ENCODE results near the gene METTL2B.

Gene METTL2B

GRCh38 chr7:128476402-128477335, at the start of gene METTL2B:
Gene METTL2B, plus strand, starts transcription at chr7:128476748. Its CDS starts 18 bp downstream, at chr7:128476766.
- DNase-seq, result peak; percentile 84

- no peak for DNase-seq
Measured at GRCh38 chr7:128427289-128427891, 49.2 kb upstream of the METTL2B start.

- DNase-seq, result no peak
Measured at GRCh38 chr7:128430207-128430606, 46.3 kb upstream of the METTL2B start.

GRCh38 chr7:128431221-128431620, 45.3 kb upstream of the METTL2B start:
- DNase-seq, result no peak

GRCh38 chr7:128431754-128432153, 44.8 kb upstream of the METTL2B start:
- DNase-seq, result no peak

- no peak for DNase-seq
Measured at GRCh38 chr7:128434413-128435326, 41.9 kb upstream of the METTL2B start.

GRCh38 chr7:128435327-128435686, 41.2 kb upstream of the METTL2B start:
- DNase-seq, result no peak

GRCh38 chr7:128437426-128438332, 38.9 kb upstream of the METTL2B start:
- no peak for DNase-seq

- no peak for DNase-seq
Measured at GRCh38 chr7:128442356-128442755, 34.2 kb upstream of the METTL2B start.

- no peak for DNase-seq
Measured at GRCh38 chr7:128443831-128444600, 32.5 kb upstream of the METTL2B start.

GRCh38 chr7:128446306-128446705, 30.2 kb upstream of the METTL2B start:
- DNase-seq, result no peak

GRCh38 chr7:128447941-128448564, 28.5 kb upstream of the METTL2B start:
- no peak for DNase-seq

GRCh38 chr7:128448751-128449302, 27.7 kb upstream of the METTL2B start:
- no peak for DNase-seq

- DNase-seq, result no peak
Measured at GRCh38 chr7:128450409-128450808, 26.1 kb upstream of the METTL2B start.

- DNase-seq, result no peak
Measured at GRCh38 chr7:128450913-128451312, 25.6 kb upstream of the METTL2B start.

GRCh38 chr7:128452552-128452951, 24.0 kb upstream of the METTL2B start:
- no peak for DNase-seq

GRCh38 chr7:128453836-128454804, 22.4 kb upstream of the METTL2B start:
- DNase-seq, result no peak

GRCh38 chr7:128454808-128455542, 21.6 kb upstream of the METTL2B start:
- no peak for DNase-seq

Measured in activated CD4-positive, CD25-positive, alpha-beta regulatory T cell treated with anti-CD3 and anti-CD28 coated beads, Interleukin-2, amount 50 U/mL, for 72 hours (primary cell).